GOT3 (cell line): ENCODE data around the gene INKA2.

Source experiments
- DNase-seq: peaks from one replicate; lab custom pipeline; 2025; ENCODE audit warnings: mixed read lengths; lab: John Stamatoyannopoulos, UW

The INKA2 gene

GRCh38 chr1:111699268-111699667, 39.9 kb downstream of the INKA2 start:
- no peak for DNase-seq

- no peak for DNase-seq
These were observed 42.9 kb downstream of the INKA2 start for GRCh38 chr1:111696330-111696729.

- DNase-seq: no peak
These were observed 43.4 kb downstream of the INKA2 start for GRCh38 chr1:111695801-111696200.

- no peak for DNase-seq
These were observed 47.3 kb downstream of the INKA2 start for GRCh38 chr1:111691886-111692285.

- no peak for DNase-seq
These were observed 48.9 kb downstream of the INKA2 start for GRCh38 chr1:111690306-111690617.
